Endothelial cell of umbilical vein (primary cell): ENCODE measurements around the gene ERFL. TPM values are rescaled to one million over a fixed set of nuclear protein-coding genes. Genes with fewer than 3 reads are reported as not detected.

Experiments
- BruUV-seq: library from RNA; stranded (reverse); fragments of 400-500 nt; replicated peaks from 2 replicates; lab custom pipeline; 2021; lab: Mats Ljungman, UMichigan
- CTCF ChIA-PET: fragments of 300-600, 350-600 bp; sonication (Branson Sonifier 250); formaldehyde crosslinking; loops from one replicate; lab custom pipeline; 2021; ENCODE audit warnings: antibody characterized with exemption, inconsistent platforms; lab: Charles Lee
- POLR2A ChIA-PET: fragments of 300-600, 350-600 bp; sonication (Branson Sonifier 250); formaldehyde crosslinking; loops from one replicate; lab custom pipeline; 2021; ENCODE audit warnings: antibody characterized with exemption, inconsistent platforms; lab: Charles Lee
- DNase-seq: peaks from one replicate; pipeline ENCODE4 v3.0.0-alpha.2; 2011; ENCODE audit warnings: low read depth, low spot score
- FAIRE-seq: peaks from 2 replicates; lab custom pipeline; 2011; peaks lifted over from hg19 to GRCh38; lab: Jason Lieb, UNC
- H2AFZ ChIP-seq: 2 replicates; pipeline ENCODE4 v1.6.0; 2012; ENCODE audit warnings: low read depth, low read length, control low read depth, inconsistent platforms
- H3K27ac ChIP-seq: 2 replicates; pipeline ENCODE4 v1.5.1; 2011; ENCODE audit warnings: low read depth, mild to moderate bottlenecking, control low read depth, low read length, moderate library complexity; ENCODE audit not compliant: insufficient read depth
- H3K27me3 ChIP-seq, 2 experiments: 2 replicates each; pipeline versions ENCODE4 v1.6.0 to v1.6.1; 2011; ENCODE audit warnings: low read length in 2 of 2, mixed read lengths in 1 of 2; ENCODE audit not compliant: control insufficient read depth in 2 of 2, insufficient read depth in 2 of 2
- H3K36me3 ChIP-seq, 2 experiments: 2 replicates in 1 of 2; 3 replicates in 1 of 2; pipeline ENCODE4 v1.5.1; 2011; ENCODE audit warnings: low read length in 2 of 2, mild to moderate bottlenecking in 1 of 2, moderate library complexity in 1 of 2; ENCODE audit not compliant: control insufficient read depth in 2 of 2, insufficient read depth in 2 of 2; ENCODE audit errors: extremely low read depth in 1 of 2
- H3K4me1 ChIP-seq: 3 replicates; pipeline ENCODE4 v1.5.1; 2011; ENCODE audit warnings: mild to moderate bottlenecking, low read length; ENCODE audit not compliant: control insufficient read depth, insufficient read depth; ENCODE audit errors: extremely low read depth
- H3K4me2 ChIP-seq: 2 replicates; pipeline ENCODE4 v1.6.1; 2011; ENCODE audit warnings: low read length, control low read depth, mixed read lengths; ENCODE audit not compliant: insufficient read depth
- H3K4me3 ChIP-seq, 3 experiments: fragments of 200-600 bp in 1 of 3; sonication (generic), shearing (Covaris generic) in 1 of 3; replicated peaks in 1 of 3; 2 replicates each; pipeline ENCODE4 v1.5.1; 2011 to 2016; ENCODE audit warnings: control low read depth in 3 of 3, low read length in 3 of 3, mild to moderate bottlenecking in 2 of 3, inconsistent platforms in 1 of 3, low read depth in 1 of 3, moderate library complexity in 1 of 3; ENCODE audit not compliant: insufficient read depth in 1 of 3
- H3K79me2 ChIP-seq: 2 replicates; pipeline ENCODE4 v1.6.0; 2012; ENCODE audit warnings: low read length, inconsistent platforms; ENCODE audit not compliant: control insufficient read depth, insufficient read depth
- H3K9ac ChIP-seq: replicated peaks from 2 replicates; pipeline ENCODE3; 2011; ENCODE audit warnings: low read length, control low read depth; ENCODE audit not compliant: insufficient read depth; ENCODE audit errors: extremely low read depth
- H3K9me1 ChIP-seq: replicated peaks from 3 replicates; pipeline ENCODE4 v1.6.0; 2011; ENCODE audit warnings: mild to moderate bottlenecking, low read length; ENCODE audit not compliant: control insufficient read depth, insufficient read depth; ENCODE audit errors: extremely low read depth
- H3K9me3 ChIP-seq: replicated peaks from 2 replicates; pipeline ENCODE4 v1.5.1; 2012; ENCODE audit warnings: low read length, inconsistent platforms; ENCODE audit not compliant: control insufficient read depth, insufficient read depth
- H4K20me1 ChIP-seq: replicated peaks from 2 replicates; pipeline ENCODE3; 2011; ENCODE audit warnings: mild to moderate bottlenecking, low read length; ENCODE audit not compliant: control insufficient read depth, insufficient read depth; ENCODE audit errors: extremely low read depth
- EZH2 ChIP-seq: IDR thresholded peaks from 2 replicates; pipeline ENCODE4 v1.6.1; 2012; ENCODE audit warnings: borderline replicate concordance, low read depth, mild to moderate bottlenecking, moderate library complexity, low read length, inconsistent platforms; ENCODE audit not compliant: severe bottlenecking
- FOS ChIP-seq: IDR thresholded peaks from 2 replicates; pipeline ENCODE4 v1.6.1; 2011; ENCODE audit warnings: mild to moderate bottlenecking, low read length, moderate library complexity, borderline replicate concordance; ENCODE audit not compliant: insufficient read depth
- GATA2 ChIP-seq: IDR thresholded peaks from 2 replicates; pipeline ENCODE4 v1.7.0; 2011; ENCODE audit warnings: low read depth, mild to moderate bottlenecking, moderate library complexity, mixed read lengths, low read length; ENCODE audit not compliant: insufficient read length, insufficient read depth
- JUN ChIP-seq: IDR thresholded peaks from 2 replicates; pipeline ENCODE4 v1.6.1; 2011; ENCODE audit warnings: borderline replicate concordance, low read depth; ENCODE audit not compliant: insufficient read length, insufficient read depth
- MAX ChIP-seq: IDR thresholded peaks from 2 replicates; pipeline ENCODE4 v1.6.1; 2011; ENCODE audit not compliant: insufficient read depth, insufficient read length
- MYC ChIP-seq: IDR thresholded peaks from one replicate; pipeline ENCODE4 v1.6.1; 2011; ENCODE audit warnings: mild to moderate bottlenecking, low read depth, low read length
- POLR2A ChIP-seq: IDR thresholded peaks from 2 replicates; pipeline ENCODE4 v1.6.1; 2012; ENCODE audit warnings: low read depth, mild to moderate bottlenecking, control low read depth, low read length
- POLR2AphosphoS5 ChIP-seq: IDR thresholded peaks from 2 replicates; pipeline ENCODE4 v1.6.1; 2012; ENCODE audit warnings: low read depth, mild to moderate bottlenecking, control low read depth, low read length, moderate library complexity; ENCODE audit not compliant: insufficient read depth
- dilution Hi-C: fragments of 300-500 bp; cut with MboI; formaldehyde crosslinking; loops from one replicate; pipeline ENCODE4 v1.15.0; 2019; ENCODE audit warnings: low sequenced_read_pairs; ENCODE audit not compliant: extremely low pct_ligation_motif_present
- intact Hi-C: fragments of 100-400 bp; cut with micrococcal nuclease; formaldehyde crosslinking; loops from one replicate; pipeline ENCODE4 v1.10.0; 2022
- polyA plus RNA-seq, 4 experiments: library from polyadenylated mRNA; depleted of rRNA in 3 of 4; stranded (reverse) in 3 of 4; unstranded in 1 of 4; fragments of >200 nt; gene quantifications; 2 replicates each; pipeline versions ENCODE4 v1.2.1 to v1.2.3, GENCODE V29; 2011 to 2012; ENCODE audit warnings: missing spikeins in 1 of 4
- total RNA-seq: library from RNA; stranded (reverse); gene quantifications from 2 replicates; pipeline ENCODE4 v1.2.3, GENCODE V29; 2021
- TF ChIP-seq, protein P1 (sequence below), 2 donors: IDR thresholded peaks; 1 replicate in 1 of 2; 2 replicates in 1 of 2; pipeline ENCODE4 v1.5.1; 2011; ENCODE audit warnings: low read length in 2 of 2, mild to moderate bottlenecking in 2 of 2, moderate library complexity in 2 of 2, control low read depth in 1 of 2, inconsistent platforms in 1 of 2, low read depth in 1 of 2; ENCODE audit not compliant: insufficient read depth in 1 of 2; ENCODE audit errors: extremely low read depth in 1 of 2

Gene ERFL
- total and polyA plus RNA-seq, 2 donors (not counting 3 experiments of a cell fraction or from before 2014, with no cell fraction given), result not detected

GRCh38 chr19:41901707-41902360 is 26.4 kb downstream of the ERFL start:
- BruUV-seq, result no TSS peak
- no peaks in the 10 kb centered on the region for H3K9me1 ChIP-seq
- no peaks in the 10 kb centered on the region for H3K9me3 ChIP-seq
- dilution Hi-C loops (no loop called here), intact Hi-C loops (no loop called here)
- H3K4me1 ChIP-seq, result no peaks in the 10 kb centered on the region
- TF ChIP-seq MAX (no peak), GATA2 (no peak), FOS (no peak), POLR2AphosphoS5 (no peak)
- FAIRE-seq, result no peak
- H3K9ac ChIP-seq, result no peak overlapping the region
- H3K4me2 ChIP-seq, result no peak overlapping the region
- ChIA-PET POLR2A (no interaction called here), CTCF (interaction anchor here (0.9 to 1.3 kb wide), 2 partner anchors 17 to 28 kb away, joined by 3 to 5 read pairs; no protein-coding TSS in a partner anchor)
- H3K36me3 ChIP-seq, result peaks cover 9 to 62% of the 10 kb centered on the region in 2 experiments
- no peak overlapping the region for H3K27ac ChIP-seq
- H4K20me1 ChIP-seq, result no peaks in the 10 kb centered on the region
- DNase-seq, result no peak
- no peaks in the 10 kb centered on the region for H3K27me3 ChIP-seq
- no peaks in the 10 kb centered on the region for H3K79me2 ChIP-seq
- H2AFZ ChIP-seq, result no peak overlapping the region
- H3K4me3 ChIP-seq, result no peak overlapping the region

DNA sequence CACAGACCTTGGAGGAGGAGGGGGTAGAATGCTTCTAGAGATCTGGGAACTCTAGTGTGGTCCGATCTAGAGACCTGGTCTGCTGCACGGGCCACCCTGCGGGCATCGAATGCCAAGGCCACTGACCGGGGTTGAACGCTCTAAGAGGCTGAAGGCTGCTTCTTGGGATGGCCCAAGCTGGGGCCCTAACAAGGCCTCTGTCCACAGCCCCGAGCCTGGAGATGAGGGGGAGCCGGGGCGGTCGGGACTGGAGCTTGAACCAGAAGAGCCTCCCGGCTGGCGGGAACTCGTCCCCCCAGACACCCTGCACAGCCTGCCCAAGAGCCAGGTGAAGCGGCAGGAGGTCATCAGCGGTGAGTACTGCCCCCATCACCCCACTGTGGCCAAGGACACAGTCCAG is 30.0 kb downstream of the ERFL start:
- POLR2A ChIA-PET, result no interaction called here
- DNase-seq, result no peak
- FAIRE-seq, result no peak

More for the DNA sequence above, 30.0 kb downstream of the ERFL start:
- Histone ChIP-seq H3K9ac (no peak overlapping the region), H3K27me3 (no peaks in the 10 kb centered on the region), H3K4me3 (no peak overlapping the region), H3K4me1 (no peaks in the 10 kb centered on the region), H3K36me3 (peaks cover 11 to 45% of the 10 kb centered on the region in 2 experiments), H3K27ac (no peak overlapping the region), H2AFZ (no peak overlapping the region), H3K9me3 (no peaks in the 10 kb centered on the region), H4K20me1 (no peaks in the 10 kb centered on the region), H3K9me1 (no peaks in the 10 kb centered on the region), H3K79me2 (no peaks in the 10 kb centered on the region), H3K4me2 (no peak overlapping the region)
- BruUV-seq, result no TSS peak
- dilution Hi-C loops, result no loop called here
- intact Hi-C loops, result no loop called here
- TF ChIP-seq POLR2A, result no peak
- no peak for TF ChIP-seq GATA2
- no peak for TF ChIP-seq EZH2
- TF ChIP-seq POLR2AphosphoS5, result no peak
- no peak for TF ChIP-seq MYC
- TF ChIP-seq MAX, result no peak
- TF ChIP-seq JUN, result no peak
- TF ChIP-seq, protein P1, sequence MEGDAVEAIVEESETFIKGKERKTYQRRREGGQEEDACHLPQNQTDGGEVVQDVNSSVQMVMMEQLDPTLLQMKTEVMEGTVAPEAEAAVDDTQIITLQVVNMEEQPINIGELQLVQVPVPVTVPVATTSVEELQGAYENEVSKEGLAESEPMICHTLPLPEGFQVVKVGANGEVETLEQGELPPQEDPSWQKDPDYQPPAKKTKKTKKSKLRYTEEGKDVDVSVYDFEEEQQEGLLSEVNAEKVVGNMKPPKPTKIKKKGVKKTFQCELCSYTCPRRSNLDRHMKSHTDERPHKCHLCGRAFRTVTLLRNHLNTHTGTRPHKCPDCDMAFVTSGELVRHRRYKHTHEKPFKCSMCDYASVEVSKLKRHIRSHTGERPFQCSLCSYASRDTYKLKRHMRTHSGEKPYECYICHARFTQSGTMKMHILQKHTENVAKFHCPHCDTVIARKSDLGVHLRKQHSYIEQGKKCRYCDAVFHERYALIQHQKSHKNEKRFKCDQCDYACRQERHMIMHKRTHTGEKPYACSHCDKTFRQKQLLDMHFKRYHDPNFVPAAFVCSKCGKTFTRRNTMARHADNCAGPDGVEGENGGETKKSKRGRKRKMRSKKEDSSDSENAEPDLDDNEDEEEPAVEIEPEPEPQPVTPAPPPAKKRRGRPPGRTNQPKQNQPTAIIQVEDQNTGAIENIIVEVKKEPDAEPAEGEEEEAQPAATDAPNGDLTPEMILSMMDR (IDR thresholded peaks at IDR 0.05; ENCODE audit: extremely low read depth in 1 of 2, insufficient read depth in 1 of 2, low read depth in 1 of 2, low read length in 2 of 2), result no peak
- CTCF ChIA-PET, result interaction anchor here (1.5 kb wide), 1 partner anchor 9 kb away, joined by 3 read pairs; no protein-coding TSS in a partner anchor
